K562 (cell line): ENCODE data around the gene WDR20. TPM values are rescaled to one million over a fixed set of nuclear protein-coding genes. Genes with fewer than 3 reads are reported as not detected.

Experiments used
- ATAC-seq: fragments of 200-7000 bp; cut with Tn5 transposase; 3 replicates; pipeline ENCODE4 v1.9.1; 2020; ENCODE audit warnings: moderate library complexity
- BruUV-seq: library from RNA; stranded (reverse); fragments of 400-500 nt; replicated peaks from 2 replicates; lab custom pipeline; 2021; lab: Mats Ljungman, UMichigan
- CTCF ChIA-PET: fragments of 300-600 bp; formaldehyde crosslinking; extraction: SDS; loops from one replicate; lab custom pipeline; 2021; ENCODE audit warnings: low intra/inter-chr PET ratio; lab: Yijun Ruan, JAX
- POLR2A ChIA-PET: fragments of 300-600, 350-650 bp; sonication (Branson Sonifier 250); formaldehyde crosslinking; extraction: SDS; loops from one replicate; lab custom pipeline; 2021; ENCODE audit warnings: antibody characterized with exemption, inconsistent platforms; lab: Yijun Ruan, JAX
- DNase-seq, 4 experiments: peaks; one replicate each; pipeline versions ENCODE4 v3.0.0 to v3.0.0-alpha.2; 2011 to 2018; ENCODE audit warnings: low spot score in 3 of 4, mixed read lengths in 3 of 4; ENCODE audit errors: extremely low read depth in 1 of 4
- FAIRE-seq: peaks from 2 replicates; lab custom pipeline; 2011; peaks lifted over from hg19 to GRCh38; lab: Jason Lieb, UNC
- H2AFZ ChIP-seq: 2 replicates; pipeline ENCODE4 v1.6.0; 2011; ENCODE audit warnings: low read depth, low read length, control low read depth, inconsistent platforms
- H3K27ac ChIP-seq: fragments of 200-600 bp; 3 replicates; pipeline ENCODE4 v1.8.0; 2011; ENCODE audit warnings: low read depth, mild to moderate bottlenecking, control low read depth, inconsistent platforms, low read length, moderate library complexity, mixed read lengths; ENCODE audit errors: extremely low read depth
- H3K27me3 ChIP-seq, 2 experiments: fragments of 300-600 bp in 1 of 2; 2 replicates in 1 of 2; 3 replicates in 1 of 2; pipeline versions ENCODE4 v1.6.0 to v1.8.0; 2011; ENCODE audit warnings: inconsistent platforms in 2 of 2, low read length in 2 of 2, mild to moderate bottlenecking in 1 of 2, mixed read lengths in 1 of 2, moderate library complexity in 1 of 2; ENCODE audit not compliant: control insufficient read depth in 2 of 2, insufficient read depth in 2 of 2
- H3K36me3 ChIP-seq: fragments of 300-600 bp; 3 replicates; pipeline ENCODE4 v1.8.0; 2011; ENCODE audit warnings: mild to moderate bottlenecking, low read length, inconsistent platforms; ENCODE audit not compliant: control insufficient read depth, insufficient read depth
- H3K4me1 ChIP-seq, 2 experiments: fragments of 200-600 bp in 1 of 2; replicated peaks in 1 of 2; 2 replicates in 1 of 2; 3 replicates in 1 of 2; pipeline versions ENCODE4 v1.5.1 to v1.8.0; 2011; ENCODE audit warnings: inconsistent platforms in 2 of 2, low read length in 2 of 2, mild to moderate bottlenecking in 1 of 2, mixed read lengths in 1 of 2, moderate library complexity in 1 of 2; ENCODE audit not compliant: control insufficient read depth in 2 of 2, insufficient read depth in 2 of 2
- H3K4me2 ChIP-seq: 2 replicates; pipeline ENCODE4 v1.6.1; 2011; ENCODE audit warnings: low read length, control low read depth, inconsistent platforms, mixed read lengths; ENCODE audit not compliant: insufficient read depth
- H3K4me3 ChIP-seq: fragments of 200-600 bp; sonication (generic), shearing (Covaris generic); 2 replicates; pipeline ENCODE4 v1.5.1; 2016; ENCODE audit warnings: control low read depth, inconsistent platforms
- H3K79me2 ChIP-seq: fragments of 200-600 bp; 3 replicates; pipeline ENCODE4 v1.8.0; 2011; ENCODE audit warnings: low read length, inconsistent platforms; ENCODE audit not compliant: control insufficient read depth, insufficient read depth
- H3K9ac ChIP-seq, 2 experiments: 2 replicates each; pipeline versions ENCODE4 v1.6.0 to v1.6.1; 2011; ENCODE audit warnings: low read depth in 2 of 2, low read length in 2 of 2, control low read depth in 1 of 2, inconsistent platforms in 1 of 2, mild to moderate bottlenecking in 1 of 2, mixed read lengths in 1 of 2; ENCODE audit not compliant: insufficient read depth in 1 of 2
- H3K9me1 ChIP-seq: one replicate; pipeline ENCODE4 v1.6.0; 2011; ENCODE audit warnings: inconsistent platforms, mild to moderate bottlenecking, low read length, moderate library complexity; ENCODE audit not compliant: control insufficient read depth, insufficient read depth
- H3K9me3 ChIP-seq: replicated peaks from 2 replicates; pipeline ENCODE4 v1.5.1; 2011; ENCODE audit warnings: low read depth, low read length, inconsistent platforms; ENCODE audit not compliant: control insufficient read depth, insufficient read depth
- H4K20me1 ChIP-seq: replicated peaks from 2 replicates; pipeline ENCODE4 v1.6.1; 2011; ENCODE audit warnings: low read length, inconsistent platforms, mixed read lengths; ENCODE audit not compliant: control insufficient read depth, insufficient read depth
- BCL6 ChIP-seq: fragments of 250-450 bp; sonication (Bioruptor Pico); IDR thresholded peaks from 2 replicates; pipeline ENCODE4 v1.4.0; 2020
- GATAD2B ChIP-seq: fragments of 450-650 bp; IDR thresholded peaks from 2 replicates; pipeline ENCODE4 v1.6.1; 2017; ENCODE audit warnings: mild to moderate bottlenecking, borderline replicate concordance
- HMBOX1 ChIP-seq: sonication (generic); IDR thresholded peaks from 2 replicates; pipeline ENCODE4 v1.6.1; 2016
- HOMEZ ChIP-seq: fragments of 250-450 bp; sonication (Bioruptor Pico); IDR thresholded peaks from 2 replicates; pipeline ENCODE4 v1.4.0; 2020; ENCODE audit warnings: mild to moderate bottlenecking, moderate library complexity
- NFATC3 ChIP-seq: fragments of 450-650 bp; IDR thresholded peaks from 2 replicates; pipeline ENCODE4 v1.6.1; 2017; ENCODE audit warnings: mild to moderate bottlenecking
- NR2F6 ChIP-seq: fragments of 450-650 bp; formaldehyde crosslinking; IDR thresholded peaks from 2 replicates; pipeline ENCODE4 v1.4.0; 2020; ENCODE audit warnings: mild to moderate bottlenecking
- PPARD ChIP-seq: fragments of 250-450 bp; sonication (Bioruptor Pico); IDR thresholded peaks from 2 replicates; pipeline ENCODE4 v1.8.0; 2022; ENCODE audit warnings: inconsistent platforms, mild to moderate bottlenecking, moderate library complexity
- PTTG1 ChIP-seq: fragments of 450-650 bp; IDR thresholded peaks from 2 replicates; pipeline ENCODE4 v1.6.1; 2016; ENCODE audit warnings: low read depth, mild to moderate bottlenecking, missing genetic modification characterization, missing compliant biosample characterization
- ZBTB2 ChIP-seq: fragments of 450-650 bp; IDR thresholded peaks from 2 replicates; pipeline ENCODE4 v1.6.1; 2016; ENCODE audit warnings: antibody characterized with exemption
- ZNF609 ChIP-seq: sonication (generic); formaldehyde crosslinking; IDR thresholded peaks from 2 replicates; pipeline ENCODE4 v1.8.1; 2023; ENCODE audit warnings: missing genetic modification reagents, mild to moderate bottlenecking, borderline replicate concordance
- WGBS: fragments of 100-300 bp; shearing (Covaris generic); methylation state at CpG from one replicate; pipeline ENCODE4 v1.1.6; 2016; ENCODE audit warnings: low coverage, mixed read lengths; ENCODE audit not compliant: insufficient coverage; ENCODE audit errors: missing lambda C conversion rate; 5-methylcytosine and 5-hydroxymethylcytosine counted together
- in situ Hi-C: fragments of 300-500 bp; cut with MboI; formaldehyde crosslinking; loops from 4 replicates; pipeline ENCODE4 v1.15.0; 2018; ENCODE audit warnings: inconsistent platforms, mixed read lengths
- intact Hi-C: fragments of 100-400 bp; cut with micrococcal nuclease; formaldehyde crosslinking; loops from 2 replicates; pipeline ENCODE4 v1.14.2; 2022
- polyA plus RNA-seq, 8 experiments: library from polyadenylated mRNA; depleted of rRNA in 4 of 8; stranded (reverse) in 5 of 8; unstranded in 3 of 8; fragments of >200 nt; fragmentation: Nextera tagmentation in 2 of 8; fragmentation: Illumina TruSeq in 1 of 8; extraction: Ambion mirVana in 2 of 8; extraction: Trizol in 1 of 8; gene quantifications; 2 replicates each; pipeline versions ENCODE4 v1.2.1 to v1.2.3, GENCODE V29; 2011 to 2014; ENCODE audit warnings: inconsistent platforms in 1 of 8, missing spikeins in 1 of 8
- total RNA-seq, 7 experiments: library from RNA; depleted of rRNA in 6 of 7; stranded (reverse); fragments of >200 nt in 6 of 7; fragmentation: Illumina TruSeq in 2 of 7; extraction: Trizol in 2 of 7; gene quantifications; 2 replicates each; pipeline versions ENCODE4 v1.2.1 to v1.2.3, GENCODE V29; 2011 to 2021; ENCODE audit warnings: low replicate concordance in 1 of 7

The WDR20 gene
- total and polyA plus RNA-seq, 9 of the 15 experiments (the other 6 are each of a cell fraction or from before 2014, with no cell fraction given), result 7.0 to 15.3 (median 11.8) TPM

- H3K4me1 ChIP-seq, result peaks cover 3 to 5% of the 10 kb centered on the region in 2 experiments; a peak in 4 of 5 replicates
- no peak overlapping the region for H3K4me2 ChIP-seq
- in situ Hi-C loops, result no loop called here
- no TSS peak for BruUV-seq
- peaks cover 6% of the 10 kb centered on the region; the same call in 1 of the 3 replicates for H3K36me3 ChIP-seq
- no peaks in the 10 kb centered on the region for H3K9me1 ChIP-seq
- FAIRE-seq (no peak), DNase-seq (no peak), ATAC-seq (no peak)
- intact Hi-C loops, result no loop called here
- ChIA-PET POLR2A (no interaction called here), CTCF (interaction anchor here (0.6 kb wide), 1 partner anchor 572 kb away, joined by 4 read pairs; no protein-coding TSS in a partner anchor)
- no peak overlapping the region for H2AFZ ChIP-seq
- H3K4me3 ChIP-seq, result no peak overlapping the region
- peaks cover 84% of the 10 kb centered on the region for H3K79me2 ChIP-seq
- WGBS, result 93% methylated on average over 6 of the region's 6 CpGs
- no peaks in the 10 kb centered on the region for H3K9me3 ChIP-seq
- no peaks in the 10 kb centered on the region for H3K27me3 ChIP-seq
- H3K9ac ChIP-seq, result peak overlapping the region in 1 of 2 experiments; percentile 45; a peak in 2 of 4 replicates
- no peak overlapping the region for H3K27ac ChIP-seq
- H4K20me1 ChIP-seq, result peaks cover 10% of the 10 kb centered on the region; the same call in 1 of the 2 replicates
- no peak for TF ChIP-seq PPARD (CRISPR knock-in tag)
- TF ChIP-seq PTTG1 (tag), result no peak
- no peak for TF ChIP-seq HOMEZ (CRISPR knock-in tag)
- TF ChIP-seq NFATC3, result no peak
- no peak for TF ChIP-seq HMBOX1
- TF ChIP-seq NR2F6, result no peak
- TF ChIP-seq ZBTB2, result no peak
- TF ChIP-seq BCL6 (CRISPR knock-in tag), result no peak
- TF ChIP-seq GATAD2B, result no peak
- TF ChIP-seq ZNF609, result no peak
Measured at GRCh38 chr14:102145395-102145794, 5.7 kb downstream of the WDR20 start.
